ENCODE results near the gene COL6A5. TPM values are rescaled to one million over a fixed set of nuclear protein-coding genes. Genes with fewer than 3 reads are reported as not detected.

The COL6A5 gene
- total RNA-seq, 1 experiment from 2014 or later: not detected

- ChIA-PET POLR2A (ENCODE audit: unreplicated experiment) (no interaction called here), CTCF (no interaction called here)
- no TSS peak for BruUV-seq (replicated peaks)
- ATAC-seq (peak; percentile 83), DNase-seq (peak; percentile 62)
- no peak overlapping the region for H3K27ac ChIP-seq (ENCODE audit: low read length)
- H3K9me2 ChIP-seq (replicated peaks; ENCODE audit: low read length): no peaks in the 10 kb centered on the region
- H3K4me2 ChIP-seq (ENCODE audit: low read length): peak overlapping the region; percentile 38
- H3K4me1 ChIP-seq (ENCODE audit: insufficient read depth, low read length): peaks cover 18% of the 10 kb centered on the region
- H3K9me3 ChIP-seq (ENCODE audit: low read length): no peaks in the 10 kb centered on the region
- TF ChIP-seq EZH2 (IDR thresholded peaks at IDR 0.05; ENCODE audit: low read length, unreplicated experiment) (no peak), CTCF (conservative IDR thresholded peaks at IDR 0.05; ENCODE audit: low read depth, low read length) (no peak), EZH2phosphoT487 (IDR thresholded peaks at IDR 0.05; ENCODE audit: borderline replicate concordance, low read length) (no peak)
- no peaks in the 10 kb centered on the region for H4K20me1 ChIP-seq (ENCODE audit: low read length)
- no peaks in the 10 kb centered on the region for H3F3A ChIP-seq (ENCODE audit: low read length, unreplicated experiment)
- no peaks in the 10 kb centered on the region for H3K27me3 ChIP-seq (ENCODE audit: low read length)
- no peaks in the 10 kb centered on the region for H3K36me3 ChIP-seq (ENCODE audit: low read depth, low read length)
- intact Hi-C loops (cut with micrococcal nuclease): no loop called here
- H3K79me2 ChIP-seq (ENCODE audit: low read length): no peaks in the 10 kb centered on the region
- H2AFZ ChIP-seq (ENCODE audit: low read length): peak overlapping the region; percentile 50; the same call in 1 of the 2 replicates
- no peak overlapping the region for H3K4me3 ChIP-seq (ENCODE audit: low read length)
- H3K9ac ChIP-seq (ENCODE audit: low read length): no peak overlapping the region
Measured at GRCh38 chr3:130386604-130387263, 41.3 kb downstream of the COL6A5 start.

GRCh38 chr3:130389743-130390478 is 44.4 kb downstream of the COL6A5 start:
- intact Hi-C loops (cut with micrococcal nuclease): no loop called here
- CTCF ChIA-PET: no interaction called here
- H4K20me1 ChIP-seq (ENCODE audit: low read length): no peaks in the 10 kb centered on the region

More at GRCh38 chr3:130389743-130390478, 44.4 kb downstream of the COL6A5 start:
- no TSS peak for BruUV-seq (replicated peaks)
- Histone ChIP-seq H3K4me3 (ENCODE audit: low read length) (no peak overlapping the region), H3K4me2 (ENCODE audit: low read length) (no peak overlapping the region), H3K9ac (ENCODE audit: low read length) (no peak overlapping the region), H3K79me2 (ENCODE audit: low read length) (no peaks in the 10 kb centered on the region), H3K9me2 (replicated peaks; ENCODE audit: low read length) (no peaks in the 10 kb centered on the region), H2AFZ (ENCODE audit: low read length) (no peak overlapping the region), H3F3A (ENCODE audit: low read length, unreplicated experiment) (no peaks in the 10 kb centered on the region), H3K27ac (ENCODE audit: low read length) (no peak overlapping the region), H3K9me3 (ENCODE audit: low read length) (no peaks in the 10 kb centered on the region), H3K36me3 (ENCODE audit: low read depth, low read length) (no peaks in the 10 kb centered on the region), H3K4me1 (ENCODE audit: insufficient read depth, low read length) (peaks cover 18% of the 10 kb centered on the region), H3K27me3 (ENCODE audit: low read length) (no peaks in the 10 kb centered on the region)
- POLR2A ChIA-PET (ENCODE audit: unreplicated experiment): no interaction called here
- no peak for TF ChIP-seq EZH2phosphoT487 (IDR thresholded peaks at IDR 0.05; ENCODE audit: borderline replicate concordance, low read length)
- no peak for TF ChIP-seq EZH2 (IDR thresholded peaks at IDR 0.05; ENCODE audit: low read length, unreplicated experiment)
- no peak for TF ChIP-seq CTCF (conservative IDR thresholded peaks at IDR 0.05; ENCODE audit: low read depth, low read length)
- ATAC-seq (no peak), DNase-seq (peak; percentile 25)

Data from PC-3 (cell line).